Nephron (organoid): ENCODE results near the gene NWD2.

Experiments
- H3K27ac Mint-ChIP-seq, 3 experiments: 2 replicates each; pipeline ENCODE4 v1.8.0; 2020; ENCODE audit warnings: mixed read lengths in 3 of 3, mild to moderate bottlenecking in 2 of 3, moderate library complexity in 1 of 3
- H3K27me3 Mint-ChIP-seq: 2 replicates; pipeline ENCODE4 v1.8.0; 2021; ENCODE audit warnings: low read depth, mild to moderate bottlenecking, moderate library complexity, mixed read lengths
- H3K36me3 Mint-ChIP-seq: 2 replicates; pipeline ENCODE4 v1.8.0; 2020; ENCODE audit warnings: low read depth, mixed read lengths
- H3K4me1 Mint-ChIP-seq: 2 replicates; pipeline ENCODE4 v1.8.0; 2020; ENCODE audit warnings: mixed read lengths
- H3K4me3 Mint-ChIP-seq, 3 experiments: 2 replicates each; pipeline ENCODE4 v1.8.0; 2020; ENCODE audit warnings: mild to moderate bottlenecking in 3 of 3, mixed read lengths in 3 of 3, moderate library complexity in 2 of 3
- H3K9me3 Mint-ChIP-seq: 2 replicates; pipeline ENCODE4 v1.8.0; 2020; ENCODE audit warnings: mixed read lengths
- TF ChIP-seq, protein P1 (sequence below), 3 experiments: fragments of 200-600 bp; sonication (generic); IDR thresholded peaks; one replicate each; pipeline ENCODE4 v1.5.0; 2021; ENCODE audit warnings: antibody characterized with exemption in 3 of 3; ENCODE audit not compliant: unreplicated experiment in 3 of 3

NWD2 gene

DNA sequence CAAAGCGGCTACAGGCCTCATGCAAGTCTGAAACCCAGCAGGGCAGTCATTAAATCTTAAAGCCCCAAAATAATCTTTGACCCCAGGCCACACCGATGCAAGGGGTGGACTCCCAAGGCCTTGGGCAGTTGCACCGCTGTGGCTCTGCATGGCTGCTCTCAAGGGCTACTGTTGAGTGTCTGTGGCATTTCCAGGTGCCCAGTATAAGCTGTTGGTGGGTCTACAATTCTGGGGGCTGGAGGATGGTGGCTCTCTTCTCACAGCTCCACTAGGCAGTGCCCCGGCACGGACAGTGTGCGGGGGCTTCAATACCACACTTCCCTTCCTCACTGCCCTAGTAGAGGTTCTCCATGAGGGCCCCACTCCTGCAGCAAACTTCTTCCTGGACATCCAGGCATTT is 60.1 kb downstream of the NWD2 start:
- Mint-ChIP-seq H3K9me3 (peaks cover 3% of the 10 kb centered on the region), H3K4me1 (no peaks in the 10 kb centered on the region), H3K4me3 (no peak overlapping the region), H3K27ac (no peak overlapping the region), H3K27me3 (no peaks in the 10 kb centered on the region), H3K36me3 (no peaks in the 10 kb centered on the region)
- TF ChIP-seq, protein P1, sequence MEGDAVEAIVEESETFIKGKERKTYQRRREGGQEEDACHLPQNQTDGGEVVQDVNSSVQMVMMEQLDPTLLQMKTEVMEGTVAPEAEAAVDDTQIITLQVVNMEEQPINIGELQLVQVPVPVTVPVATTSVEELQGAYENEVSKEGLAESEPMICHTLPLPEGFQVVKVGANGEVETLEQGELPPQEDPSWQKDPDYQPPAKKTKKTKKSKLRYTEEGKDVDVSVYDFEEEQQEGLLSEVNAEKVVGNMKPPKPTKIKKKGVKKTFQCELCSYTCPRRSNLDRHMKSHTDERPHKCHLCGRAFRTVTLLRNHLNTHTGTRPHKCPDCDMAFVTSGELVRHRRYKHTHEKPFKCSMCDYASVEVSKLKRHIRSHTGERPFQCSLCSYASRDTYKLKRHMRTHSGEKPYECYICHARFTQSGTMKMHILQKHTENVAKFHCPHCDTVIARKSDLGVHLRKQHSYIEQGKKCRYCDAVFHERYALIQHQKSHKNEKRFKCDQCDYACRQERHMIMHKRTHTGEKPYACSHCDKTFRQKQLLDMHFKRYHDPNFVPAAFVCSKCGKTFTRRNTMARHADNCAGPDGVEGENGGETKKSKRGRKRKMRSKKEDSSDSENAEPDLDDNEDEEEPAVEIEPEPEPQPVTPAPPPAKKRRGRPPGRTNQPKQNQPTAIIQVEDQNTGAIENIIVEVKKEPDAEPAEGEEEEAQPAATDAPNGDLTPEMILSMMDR (IDR thresholded peaks at IDR 0.05; ENCODE audit: unreplicated experiment in 3 of 3), result no peak

DNA sequence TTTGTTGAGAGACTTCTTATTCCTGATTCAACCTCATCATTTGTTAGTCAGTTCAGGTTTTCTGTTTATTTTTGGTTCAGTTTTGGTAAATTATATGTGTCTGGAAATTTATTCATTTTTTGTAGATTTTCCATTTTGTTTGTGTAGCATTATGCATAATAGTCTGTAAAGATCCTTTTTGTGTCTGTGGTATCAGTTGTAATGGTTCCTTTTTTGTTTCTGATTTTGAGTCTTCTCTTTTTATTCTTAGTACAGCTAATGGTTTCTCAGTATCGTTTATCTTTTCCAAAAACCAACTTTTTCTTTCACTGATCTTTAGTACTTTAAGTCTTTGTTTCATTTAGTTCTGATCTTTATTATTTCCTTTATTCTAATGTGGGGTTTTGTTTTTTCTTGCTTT is 61.4 kb downstream of the NWD2 start:
- H3K4me1 Mint-ChIP-seq, result no peaks in the 10 kb centered on the region
- H3K27ac Mint-ChIP-seq, result no peak overlapping the region
- no peaks in the 10 kb centered on the region for H3K36me3 Mint-ChIP-seq
- TF ChIP-seq, protein P1 (IDR thresholded peaks at IDR 0.05; ENCODE audit: unreplicated experiment in 3 of 3), result no peak
- H3K4me3 Mint-ChIP-seq, result no peak overlapping the region
- H3K27me3 Mint-ChIP-seq, result no peaks in the 10 kb centered on the region
- H3K9me3 Mint-ChIP-seq, result peaks cover 6% of the 10 kb centered on the region

DNA sequence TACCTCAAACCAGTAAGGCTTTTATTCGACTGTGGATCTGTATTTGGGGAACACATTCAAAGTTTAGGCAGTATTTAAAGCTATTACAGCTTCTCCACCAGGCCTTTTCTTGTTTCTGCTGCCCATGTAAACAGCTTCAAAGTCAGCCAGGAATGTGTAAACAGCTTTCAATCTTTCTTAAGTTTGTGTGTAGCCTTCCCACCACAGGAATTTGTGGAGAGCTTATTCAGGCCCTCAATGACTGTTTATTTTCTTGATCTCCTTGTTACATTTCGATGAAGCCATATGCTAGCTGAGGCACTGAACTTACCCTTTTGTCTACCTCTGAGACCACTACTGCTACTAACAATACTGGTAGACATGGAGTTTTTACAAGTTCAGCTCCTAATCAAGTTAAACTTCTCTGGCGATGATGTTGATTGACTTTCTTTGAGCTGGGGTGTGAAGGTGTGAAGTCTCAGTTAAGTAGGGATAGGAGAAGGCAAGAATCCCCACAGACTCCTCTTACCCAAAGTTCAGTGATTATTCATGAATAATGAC is 72.6 kb downstream of the NWD2 start:
- H3K4me3 Mint-ChIP-seq, result no peak overlapping the region
- H3K9me3 Mint-ChIP-seq, result peaks cover 19% of the 10 kb centered on the region
- H3K27ac Mint-ChIP-seq, result no peak overlapping the region
- H3K27me3 Mint-ChIP-seq, result no peaks in the 10 kb centered on the region
- no peaks in the 10 kb centered on the region for H3K4me1 Mint-ChIP-seq
- TF ChIP-seq, protein P1 (IDR thresholded peaks at IDR 0.05; ENCODE audit: unreplicated experiment in 3 of 3), result no peak
- H3K36me3 Mint-ChIP-seq, result no peaks in the 10 kb centered on the region

DNA sequence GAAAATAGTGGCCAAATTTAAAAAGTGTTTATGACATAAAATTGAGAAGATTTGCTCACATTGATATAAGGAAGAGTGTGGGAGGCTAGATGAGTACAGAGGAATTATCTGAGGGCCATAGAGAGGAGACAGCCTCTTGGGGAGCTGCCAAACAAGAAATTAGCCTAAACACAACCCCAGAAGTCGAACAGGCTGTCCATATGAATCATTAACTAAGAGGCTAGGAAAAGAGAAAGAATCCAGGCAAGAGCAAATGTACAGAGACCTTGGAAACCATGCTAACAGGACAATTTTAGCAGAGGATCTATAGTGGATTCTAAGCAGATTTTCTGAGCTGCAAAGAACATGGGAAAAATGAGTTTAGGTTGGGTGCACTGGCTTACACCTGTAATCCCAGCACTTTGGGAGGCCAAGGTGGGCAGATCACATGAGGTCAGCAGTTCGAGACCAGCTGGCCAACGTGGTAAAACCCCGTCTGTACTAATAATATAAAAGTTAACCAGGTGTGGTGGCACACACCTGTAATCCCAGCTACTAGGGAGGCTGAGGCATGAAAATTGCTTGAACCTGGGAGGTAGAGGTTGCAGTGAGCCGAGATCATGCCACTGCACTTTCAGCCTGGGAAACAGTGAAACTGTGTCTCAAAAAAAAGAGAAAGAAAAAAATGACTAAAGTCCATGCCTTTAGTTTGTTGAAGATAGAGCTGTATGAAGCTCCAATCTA is 76.1 kb downstream of the NWD2 start:
- Mint-ChIP-seq H3K27me3 (no peaks in the 10 kb centered on the region), H3K36me3 (no peaks in the 10 kb centered on the region), H3K27ac (no peak overlapping the region), H3K4me1 (no peaks in the 10 kb centered on the region), H3K4me3 (no peak overlapping the region), H3K9me3 (peaks cover 14% of the 10 kb centered on the region)
- TF ChIP-seq, protein P1 (IDR thresholded peaks at IDR 0.05; ENCODE audit: unreplicated experiment in 3 of 3), result no peak

DNA sequence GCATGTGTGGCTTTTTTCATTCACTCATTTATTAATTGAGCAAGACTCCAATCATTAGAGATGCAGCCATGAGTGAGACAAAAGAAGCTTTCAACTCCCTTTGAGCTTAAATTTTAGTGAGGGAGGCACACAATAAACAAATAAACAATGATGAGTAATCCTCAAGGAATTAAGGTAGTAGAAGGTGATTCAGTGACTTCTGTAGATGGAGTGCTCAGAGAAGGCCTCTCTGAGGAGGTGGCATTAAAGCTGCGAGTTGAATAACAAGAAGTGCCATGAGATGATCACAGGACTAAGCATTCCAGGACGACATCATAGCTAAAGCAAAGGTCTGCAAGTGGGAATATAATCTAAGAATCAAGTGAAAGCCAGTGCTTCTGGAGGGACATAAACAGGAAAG is 77.6 kb downstream of the NWD2 start:
- peaks cover 14% of the 10 kb centered on the region for H3K9me3 Mint-ChIP-seq
- no peak overlapping the region for H3K27ac Mint-ChIP-seq
- H3K36me3 Mint-ChIP-seq, result no peaks in the 10 kb centered on the region
- H3K4me3 Mint-ChIP-seq, result no peak overlapping the region
- H3K4me1 Mint-ChIP-seq, result no peaks in the 10 kb centered on the region
- TF ChIP-seq, protein P1 (IDR thresholded peaks at IDR 0.05; ENCODE audit: unreplicated experiment in 3 of 3), result no peak
- H3K27me3 Mint-ChIP-seq, result no peaks in the 10 kb centered on the region

DNA sequence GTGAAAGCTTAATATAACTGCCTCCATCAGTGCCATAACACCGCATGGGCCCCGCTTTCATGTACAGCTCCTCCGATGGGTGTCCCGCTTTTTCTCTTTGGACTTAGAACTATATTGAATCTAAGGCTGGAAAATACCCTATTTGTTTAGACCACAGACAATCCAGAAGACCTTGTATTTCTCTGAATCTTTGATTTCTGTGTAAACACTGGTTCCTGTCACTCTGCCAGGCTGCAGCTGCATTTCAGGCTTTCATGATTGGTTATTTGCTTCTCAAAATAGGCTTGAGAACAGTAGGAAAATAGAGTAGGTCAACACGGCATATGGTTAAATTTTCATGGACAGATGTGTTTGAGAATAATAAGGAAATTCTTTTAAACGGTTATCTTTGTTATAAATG is 80.0 kb downstream of the NWD2 start:
- Mint-ChIP-seq H3K4me3 (no peak overlapping the region), H3K27me3 (no peaks in the 10 kb centered on the region), H3K4me1 (no peaks in the 10 kb centered on the region), H3K9me3 (peaks cover 10% of the 10 kb centered on the region), H3K36me3 (no peaks in the 10 kb centered on the region), H3K27ac (no peak overlapping the region)
- TF ChIP-seq, protein P1 (IDR thresholded peaks at IDR 0.05; ENCODE audit: unreplicated experiment in 3 of 3), result no peak
